HCT116 (cell line): ENCODE data around the gene KCNJ1. TPM values are rescaled to one million over a fixed set of nuclear protein-coding genes. Genes with fewer than 3 reads are reported as not detected.

Experiments used
- ATAC-seq: fragments of 200-7000 bp; cut with Tn5 transposase; 2 replicates; pipeline ENCODE4 v1.9.1; 2020; ENCODE audit warnings: mild to moderate bottlenecking, moderate library complexity
- BruUV-seq: library from RNA; stranded (reverse); fragments of 400-500 nt; replicated peaks from 2 replicates; lab custom pipeline; 2021; lab: Mats Ljungman, UMichigan
- CTCF ChIA-PET: fragments of 300-600 bp; sonication (Branson Sonifier 250); formaldehyde crosslinking; loops from one replicate; lab custom pipeline; 2021; ENCODE audit warnings: antibody characterized with exemption; lab: Charles Lee
- POLR2A ChIA-PET: fragments of 300-600, 350-600 bp; sonication (Branson Sonifier 250); formaldehyde crosslinking; loops from one replicate; lab custom pipeline; 2021; ENCODE audit warnings: antibody characterized with exemption; lab: Charles Lee
- RAD21 ChIA-PET, 2 experiments: fragments of 300-600 bp; sonication (Branson Sonifier 250); formaldehyde crosslinking; loops; one replicate each; lab custom pipeline; 2023; ENCODE audit warnings: low total read pairs in 2 of 2; ENCODE audit not compliant: uncharacterized antibody in 2 of 2, unreplicated experiment in 2 of 2, low non-redundant PET in 1 of 2; lab: Charles Lee
- DNase-seq: peaks from one replicate; pipeline ENCODE4 v3.0.0-alpha.2; 2010; ENCODE audit warnings: low read depth, low spot score
- H2AFZ ChIP-seq: fragments of 200-600 bp; shearing (Covaris generic), sonication (generic); 2 replicates; pipeline ENCODE4 v1.6.1; 2017; ENCODE audit warnings: low read depth, mixed run types, mixed read lengths, antibody characterized with exemption, low read length; ENCODE audit not compliant: poor library complexity, severe bottlenecking
- H3K27ac ChIP-seq: 2 replicates; pipeline ENCODE4 v1.5.1; 2012; ENCODE audit warnings: low read depth, low read length
- H3K27me3 ChIP-seq: fragments of 200-600 bp; sonication (generic); 2 replicates; pipeline ENCODE4 v1.6.1; 2016; ENCODE audit warnings: mixed run types, low read length, mixed read lengths; ENCODE audit not compliant: insufficient read depth
- H3K36me3 ChIP-seq, 2 experiments: fragments of 200-500 bp in 1 of 2; fragments of 200-600 bp in 1 of 2; sonication (Bioruptor generic) in 1 of 2; sonication (generic) in 1 of 2; 2 replicates each; pipeline versions ENCODE4 v1.5.1 to v1.6.1; 2014 to 2016; ENCODE audit warnings: low read length in 2 of 2, inconsistent platforms in 1 of 2, mixed read lengths in 1 of 2, mixed run types in 1 of 2; ENCODE audit not compliant: insufficient read depth in 2 of 2, control insufficient read depth in 1 of 2
- H3K4me1 ChIP-seq, 2 experiments: fragments of 200-600 bp in 1 of 2; sonication (generic) in 1 of 2; 2 replicates each; pipeline versions ENCODE4 v1.5.1 to v1.6.1; 2012 to 2017; ENCODE audit warnings: low read length in 2 of 2, inconsistent platforms in 1 of 2, mild to moderate bottlenecking in 1 of 2, mixed read lengths in 1 of 2, mixed run types in 1 of 2, moderate library complexity in 1 of 2; ENCODE audit not compliant: insufficient read depth in 2 of 2, control insufficient read depth in 1 of 2
- H3K4me2 ChIP-seq: fragments of 200-600 bp; sonication (generic); 2 replicates; pipeline ENCODE4 v1.6.1; 2017; ENCODE audit warnings: mixed run types, low read length, mixed read lengths
- H3K4me3 ChIP-seq, 2 experiments: fragments of 200-600 bp in 1 of 2; sonication (generic) in 1 of 2; replicated peaks in 1 of 2; 2 replicates each; pipeline ENCODE4 v1.5.1; 2011 to 2016; ENCODE audit warnings: low read length in 2 of 2, control low read depth in 1 of 2, low read depth in 1 of 2, mild to moderate bottlenecking in 1 of 2, mixed read lengths in 1 of 2, mixed run types in 1 of 2
- H3K79me2 ChIP-seq: fragments of 200-600 bp; sonication (generic); 2 replicates; pipeline ENCODE4 v1.6.1; 2017; ENCODE audit warnings: mild to moderate bottlenecking, mixed run types, low read length, moderate library complexity, mixed read lengths; ENCODE audit not compliant: insufficient read depth
- H3K9ac ChIP-seq: fragments of 200-600 bp; sonication (generic); 2 replicates; pipeline ENCODE4 v1.6.1; 2016; ENCODE audit warnings: low read length, mixed read lengths
- H3K9me2 ChIP-seq: fragments of 200-600 bp; sonication (generic), shearing (Covaris generic); 2 replicates; pipeline ENCODE4 v1.6.1; 2017; ENCODE audit warnings: mixed run types, mild to moderate bottlenecking, moderate library complexity; ENCODE audit not compliant: insufficient read depth
- H3K9me3 ChIP-seq, 2 experiments: fragments of 200-500 bp in 1 of 2; fragments of 200-600 bp in 1 of 2; sonication (Bioruptor generic) in 1 of 2; sonication (generic) in 1 of 2; 2 replicates each; pipeline ENCODE4 v1.6.1; 2014 to 2017; ENCODE audit warnings: low read length in 2 of 2, mixed read lengths in 2 of 2, inconsistent platforms in 1 of 2, low read depth in 1 of 2, mild to moderate bottlenecking in 1 of 2, mixed run types in 1 of 2, moderate library complexity in 1 of 2; ENCODE audit not compliant: control insufficient read depth in 1 of 2, insufficient read depth in 1 of 2
- H4K20me1 ChIP-seq: fragments of 200-600 bp; sonication (generic), shearing (Covaris generic); 2 replicates; pipeline ENCODE4 v1.6.1; 2017; ENCODE audit warnings: mixed run types, mild to moderate bottlenecking, moderate library complexity; ENCODE audit not compliant: insufficient read depth
- CEBPB ChIP-seq: IDR thresholded peaks from 2 replicates; pipeline ENCODE4 v1.6.1; 2012; ENCODE audit warnings: low read depth
- EGR1 ChIP-seq: IDR thresholded peaks from 2 replicates; pipeline ENCODE4 v1.6.1; 2012; ENCODE audit warnings: low read depth
- POLR2AphosphoS5 ChIP-seq: IDR thresholded peaks from 2 replicates; pipeline ENCODE4 v1.6.1; 2011; ENCODE audit warnings: mild to moderate bottlenecking, low read depth, low read length, moderate library complexity
- ZFX ChIP-seq: fragments of 450-650 bp; IDR thresholded peaks from 2 replicates; pipeline ENCODE4 v1.6.1; 2017
- intact Hi-C: fragments of 100-400 bp; cut with micrococcal nuclease; formaldehyde crosslinking; loops from 2 replicates; pipeline ENCODE4 v1.10.0; 2022
- total RNA-seq: library from RNA; stranded (reverse); gene quantifications from one replicate; pipeline ENCODE4 v1.2.1, GENCODE V29; 2021; ENCODE audit not compliant: unreplicated experiment

KCNJ1 gene
- total RNA-seq, 1 experiment from 2014 or later: 0.15 TPM

DNA sequence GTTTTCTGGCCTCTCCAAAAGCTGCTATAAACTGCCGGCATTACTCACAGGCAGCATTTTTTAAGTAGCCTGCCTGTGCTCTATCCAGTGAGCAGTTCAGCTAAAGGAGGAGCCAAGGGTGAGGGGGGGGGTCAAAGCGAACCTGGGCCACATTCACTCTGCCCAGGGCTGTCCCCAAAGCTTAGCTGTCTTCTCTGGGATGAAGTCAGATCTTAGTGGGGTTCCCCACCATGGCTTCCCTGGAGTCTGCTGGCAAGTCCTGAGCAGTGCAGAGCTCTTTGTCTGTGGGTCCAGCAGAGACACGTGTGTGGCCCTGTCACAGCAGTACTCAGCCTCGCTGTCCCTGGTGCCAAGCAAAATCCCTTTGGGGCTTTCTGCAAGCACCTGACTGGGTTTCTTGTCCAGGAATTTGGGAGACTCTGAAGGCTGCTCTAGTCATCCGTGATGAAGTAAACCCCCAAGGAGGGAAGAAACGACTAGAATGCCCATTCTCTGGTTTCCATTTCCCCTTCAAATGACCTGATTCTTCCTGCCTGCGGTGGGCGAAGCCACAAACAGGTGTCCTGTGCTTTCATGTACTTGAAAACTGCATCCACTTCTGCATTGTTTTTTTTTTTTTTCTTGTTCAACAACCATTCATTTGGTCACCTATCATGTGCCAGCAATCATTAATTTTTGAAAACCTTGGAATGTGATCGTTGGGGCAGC is 26.6 kb upstream of the KCNJ1 start:
- BruUV-seq: no TSS peak
- Histone ChIP-seq H3K9me2 (no peaks in the 10 kb centered on the region), H2AFZ (no peak overlapping the region), H3K4me1 (peaks cover 9 to 18% of the 10 kb centered on the region in 2 experiments; a peak in 3 of 4 replicates), H3K36me3 (no peaks in the 10 kb centered on the region), H4K20me1 (no peaks in the 10 kb centered on the region), H3K9ac (no peak overlapping the region), H3K79me2 (no peaks in the 10 kb centered on the region), H3K4me3 (no peak overlapping the region), H3K4me2 (no peak overlapping the region)
- ChIA-PET POLR2A (interaction anchor here (3.0 kb wide), 1 partner anchor 13 kb away, joined by 14 read pairs; no protein-coding TSS in a partner anchor), CTCF (interaction anchor here (0.7 to 3.9 kb wide), 2 partner anchors 63 to 438 kb away, joined by 3 to 22 read pairs; no protein-coding TSS in a partner anchor), RAD21 (interaction anchor here in 1 of 2 experiments (1.2 kb wide), 1 partner anchor 63 kb away, joined by 6 read pairs; no protein-coding TSS in a partner anchor)
- intact Hi-C loops: no loop called here
- DNase-seq (no peak), ATAC-seq (no peak)
- TF ChIP-seq ZFX: no peak
- no peak for TF ChIP-seq POLR2AphosphoS5
- TF ChIP-seq, all 23 proteins: peak for 0
- Histone ChIP-seq H3K27me3 (no peaks in the 10 kb centered on the region), H3K27ac (no peak overlapping the region), H3K9me3 (no peaks in the 10 kb centered on the region)

DNA sequence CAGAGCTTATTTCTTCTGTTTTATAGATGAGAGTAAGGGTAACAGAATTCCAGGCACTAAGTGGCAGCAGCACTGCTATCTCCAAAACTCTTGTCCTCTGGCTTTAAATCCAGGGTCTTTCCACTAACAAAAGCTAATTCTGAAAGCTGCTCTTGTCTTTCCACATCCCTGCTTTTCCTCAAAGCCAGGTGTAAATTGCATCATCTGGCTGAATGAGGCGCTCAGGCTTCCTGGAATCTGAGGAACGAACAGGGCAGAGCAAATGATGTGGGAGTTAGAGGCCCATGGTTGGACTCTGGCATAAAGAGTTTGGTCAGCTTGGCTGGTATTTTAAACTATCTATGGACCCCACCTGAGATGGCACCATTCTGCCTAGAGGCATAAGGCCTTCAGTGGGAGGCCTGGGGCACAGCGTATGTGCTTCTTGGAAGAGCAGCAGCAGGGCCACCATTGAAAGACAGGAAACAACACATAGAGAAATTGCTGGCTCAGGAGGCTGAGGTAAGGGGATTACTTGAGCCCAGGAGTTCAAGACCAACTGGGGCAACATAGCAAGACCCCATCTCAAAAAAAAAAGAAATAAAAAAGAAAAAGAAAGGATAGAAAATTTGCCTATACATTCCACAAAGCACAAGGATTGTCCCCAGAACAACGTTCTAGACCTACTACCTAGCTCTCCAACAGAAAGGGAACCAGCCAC is 25.9 kb upstream of the KCNJ1 start:
- CTCF ChIA-PET: interaction anchor here (0.7 to 3.9 kb wide), 4 partner anchors 13 to 439 kb away, joined by 3 to 22 read pairs (median 5); no protein-coding TSS in a partner anchor
- Histone ChIP-seq H3K36me3 (no peaks in the 10 kb centered on the region), H3K27me3 (no peaks in the 10 kb centered on the region), H3K9ac (no peak overlapping the region), H3K4me3 (no peak overlapping the region), H3K27ac (no peak overlapping the region), H4K20me1 (no peaks in the 10 kb centered on the region)
- no peak for ATAC-seq
- TF ChIP-seq EGR1 (no peak), CEBPB (peak; percentile 64; the same call in 1 of the 2 replicates)
- TF ChIP-seq, all 23 proteins: peak for 1
- no peak overlapping the region for H3K4me2 ChIP-seq
- no peaks in the 10 kb centered on the region for H3K9me3 ChIP-seq
- H3K4me1 ChIP-seq: peaks cover 9 to 18% of the 10 kb centered on the region in 2 experiments; a peak in 3 of 4 replicates
- no peaks in the 10 kb centered on the region for H3K9me2 ChIP-seq
- POLR2A ChIA-PET: interaction anchor here (1.4 to 3.0 kb wide), 2 partner anchors 13 to 15 kb away, joined by 7 to 14 read pairs; no protein-coding TSS in a partner anchor
- intact Hi-C loops: no loop called here
- DNase-seq: no peak
- no peak overlapping the region for H2AFZ ChIP-seq
- RAD21 ChIA-PET: interaction anchor here in 1 of 2 experiments (1.2 kb wide), 1 partner anchor 64 kb away, joined by 6 read pairs; no protein-coding TSS in a partner anchor
- no TSS peak for BruUV-seq
- H3K79me2 ChIP-seq: no peaks in the 10 kb centered on the region
